GM21737 (cell line): ENCODE results near the gene EAPP.
"Not testable (repeated sequence)": the region's sequence is repeated elsewhere in the genome, so short reads cannot be mapped to it uniquely, and the experiment has no call there.

ENCODE experiments used
- ATAC-seq: cut with Tn5 transposase; IDR thresholded peaks from one replicate; pipeline ENCODE4 v1.9.1; 2021; ENCODE audit warnings: mild to moderate bottlenecking, moderate library complexity; ENCODE audit not compliant: unreplicated experiment

The EAPP gene

GRCh38 chr14:34538871-34539406 is 562 bp downstream of the EAPP start:
- no peak for ATAC-seq

- not testable (repeated sequence) for ATAC-seq
These were observed 1.4 kb downstream of the EAPP start for GRCh38 chr14:34538096-34538495.

DNA sequence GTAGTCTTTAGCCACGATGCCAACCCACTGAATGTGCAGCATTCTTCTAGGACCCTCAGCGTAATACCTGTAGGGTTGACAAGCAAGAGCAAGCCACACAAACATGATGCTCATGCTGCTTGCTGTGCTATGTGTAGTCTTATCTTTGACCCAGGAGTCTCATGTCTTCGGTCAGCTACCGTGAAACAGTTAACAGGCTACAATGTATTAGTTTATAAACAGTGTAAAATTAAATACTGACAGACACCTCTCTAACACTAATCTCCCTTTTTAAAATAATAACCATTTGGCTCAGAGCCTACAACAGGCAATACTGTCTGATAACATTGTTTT is 1.9 kb downstream of the EAPP start:
- ATAC-seq = no peak

- no peak for ATAC-seq
These were observed 2.4 kb downstream of the EAPP start for GRCh38 chr14:34536951-34537676.

DNA sequence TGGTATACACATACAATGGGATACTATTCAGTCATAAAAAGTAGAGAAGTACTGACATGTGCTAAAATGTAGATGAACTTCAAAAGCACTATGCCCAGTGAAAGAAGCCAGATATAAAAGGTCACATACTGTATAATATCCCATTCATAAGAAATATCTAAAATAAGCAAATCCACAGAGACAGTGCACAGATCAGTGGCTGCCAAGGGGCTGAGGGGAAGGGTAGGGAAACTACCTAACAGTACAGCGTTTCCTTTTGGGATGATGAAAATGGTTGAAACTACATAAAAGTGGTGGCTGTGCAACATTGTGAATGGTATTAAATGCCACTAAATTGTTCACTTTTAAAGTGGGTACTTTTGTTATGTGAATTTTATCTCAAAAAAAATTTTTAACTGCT is 11.9 kb downstream of the EAPP start:
- no peak for ATAC-seq

- ATAC-seq = not testable (repeated sequence)
These were observed 15.3 kb downstream of the EAPP start for GRCh38 chr14:34524216-34524615.

DNA sequence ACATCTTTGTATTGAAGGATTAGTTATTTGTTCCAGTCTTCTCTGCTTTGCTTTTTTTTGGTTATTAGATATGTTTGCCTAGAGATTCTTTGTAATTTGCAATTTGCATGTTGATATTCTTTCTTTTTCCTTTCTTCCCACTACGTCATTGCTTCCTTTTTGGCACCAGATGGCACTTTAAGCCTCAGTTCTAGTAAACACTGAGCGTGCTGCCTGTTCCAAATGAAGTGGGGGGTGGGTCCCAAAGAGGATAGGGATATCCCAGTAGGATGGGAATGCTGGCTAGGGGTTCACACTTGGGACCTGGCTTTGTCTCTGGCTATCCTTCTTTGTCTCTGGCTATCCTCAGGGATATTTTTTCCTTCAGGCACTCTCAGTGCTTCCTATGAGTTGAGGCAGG is 17.0 kb downstream of the EAPP start:
- no peak for ATAC-seq

GRCh38 chr14:34521071-34521470 is 18.4 kb downstream of the EAPP start:
- ATAC-seq = not testable (repeated sequence)

DNA sequence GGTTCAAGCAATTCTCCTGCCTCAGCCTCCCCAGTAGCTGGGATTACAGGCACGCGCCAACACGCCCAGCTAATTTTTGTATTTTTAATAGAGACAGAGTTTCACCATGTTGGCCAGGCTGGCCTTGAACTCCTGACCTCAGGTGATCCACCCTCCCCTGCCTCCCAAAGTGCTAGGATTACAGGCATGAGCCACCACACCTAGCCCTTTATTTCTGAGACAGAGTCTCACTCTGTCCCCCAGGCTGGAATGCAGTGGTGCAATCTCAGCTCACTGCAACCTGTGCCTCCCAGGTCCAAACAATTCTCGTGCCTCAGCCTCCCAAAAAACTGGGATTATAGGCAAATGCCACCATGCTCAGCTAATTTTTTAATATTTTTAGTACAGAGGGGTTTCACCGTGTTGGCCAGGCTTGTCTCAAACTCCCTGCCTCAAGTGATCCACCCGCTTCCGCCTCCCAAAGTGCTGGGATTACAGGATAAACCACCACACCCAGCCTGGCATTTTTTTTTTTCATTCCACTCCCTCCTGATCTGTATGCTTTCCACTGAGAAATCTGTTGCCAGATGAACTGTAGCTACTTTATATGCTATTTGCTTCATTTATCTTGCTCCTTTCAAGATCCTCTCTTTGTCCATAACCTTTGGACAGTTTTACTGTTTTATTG is 19.1 kb downstream of the EAPP start:
- not testable (repeated sequence) for ATAC-seq

GRCh38 chr14:34507884-34508283 is 31.6 kb downstream of the EAPP start:
- no peak for ATAC-seq

DNA sequence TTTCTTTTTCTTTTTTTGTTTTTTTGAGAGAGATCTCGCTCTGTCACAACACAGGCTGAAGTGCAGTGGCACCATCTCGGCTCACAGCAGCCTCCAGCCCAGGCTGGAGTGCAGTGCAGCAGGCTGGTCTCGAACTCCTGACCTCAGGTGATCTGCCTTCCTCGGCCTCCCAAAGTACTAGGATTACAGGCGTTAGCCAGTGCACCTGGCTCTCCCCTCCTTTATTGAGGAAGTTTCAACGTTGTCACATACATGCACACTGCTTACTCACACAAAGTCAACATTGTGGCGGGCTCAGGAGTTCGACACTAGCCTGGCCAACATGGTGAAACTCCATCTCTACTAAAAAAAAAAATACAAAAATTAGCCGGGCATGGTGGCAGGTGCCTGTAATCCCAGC is 32.0 kb downstream of the EAPP start:
- ATAC-seq = no peak

DNA sequence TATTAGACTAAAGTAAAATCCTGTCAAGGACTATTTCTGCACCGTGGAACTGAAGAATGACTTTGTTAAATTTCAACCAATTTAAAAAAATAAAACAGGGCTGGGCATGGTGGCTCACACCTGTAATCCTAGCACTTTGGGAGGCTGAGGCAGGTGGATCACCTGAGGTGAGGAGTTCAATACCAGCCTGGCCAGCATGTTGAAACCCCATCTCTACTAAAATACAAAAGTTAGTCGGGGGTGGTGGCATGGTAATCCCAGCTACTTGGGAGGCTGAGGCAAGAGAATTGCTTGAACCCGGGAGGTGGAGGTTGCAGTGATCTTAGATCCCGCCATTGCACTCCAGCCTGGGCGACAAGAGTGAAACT is 34.4 kb downstream of the EAPP start:
- not testable (repeated sequence) for ATAC-seq

GRCh38 chr14:34504027-34504426 is 35.5 kb downstream of the EAPP start:
- not testable (repeated sequence) for ATAC-seq

DNA sequence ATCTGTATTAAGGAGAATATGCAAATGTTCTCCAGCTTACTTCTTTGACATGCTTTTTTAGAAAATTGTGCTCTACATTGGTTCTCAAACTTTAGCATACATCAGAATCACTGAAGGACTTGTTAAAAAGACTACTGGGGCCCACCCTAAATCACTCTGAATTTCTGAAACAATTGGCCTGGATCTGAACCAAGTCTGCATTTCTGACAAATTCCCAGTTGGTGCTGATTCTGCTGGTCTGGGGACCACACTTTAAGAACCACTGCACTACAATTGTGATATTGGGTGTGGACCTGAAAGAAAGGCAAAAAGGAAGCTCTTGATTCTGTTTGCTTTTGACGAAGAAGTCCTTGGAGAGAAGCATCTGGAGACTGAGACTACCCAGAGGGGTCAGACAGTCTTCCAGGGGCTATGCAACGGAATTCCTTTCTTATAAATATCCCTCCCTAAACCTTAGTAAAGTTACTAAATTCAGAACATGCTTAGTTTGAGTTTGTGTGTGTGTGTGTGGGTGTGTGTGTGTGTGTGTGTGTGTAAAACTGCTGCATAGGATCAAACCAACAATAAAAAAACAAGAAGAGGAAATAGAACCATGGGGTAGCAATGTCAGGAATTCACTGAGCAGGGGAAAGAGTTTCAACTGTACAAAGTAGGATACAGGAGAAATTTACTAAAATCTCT is 36.8 kb downstream of the EAPP start:
- no peak for ATAC-seq

- no peak for ATAC-seq
These were observed 37.5 kb downstream of the EAPP start for GRCh38 chr14:34502001-34502400.

- ATAC-seq = no peak
These were observed 38.4 kb downstream of the EAPP start for GRCh38 chr14:34501004-34501580.

DNA sequence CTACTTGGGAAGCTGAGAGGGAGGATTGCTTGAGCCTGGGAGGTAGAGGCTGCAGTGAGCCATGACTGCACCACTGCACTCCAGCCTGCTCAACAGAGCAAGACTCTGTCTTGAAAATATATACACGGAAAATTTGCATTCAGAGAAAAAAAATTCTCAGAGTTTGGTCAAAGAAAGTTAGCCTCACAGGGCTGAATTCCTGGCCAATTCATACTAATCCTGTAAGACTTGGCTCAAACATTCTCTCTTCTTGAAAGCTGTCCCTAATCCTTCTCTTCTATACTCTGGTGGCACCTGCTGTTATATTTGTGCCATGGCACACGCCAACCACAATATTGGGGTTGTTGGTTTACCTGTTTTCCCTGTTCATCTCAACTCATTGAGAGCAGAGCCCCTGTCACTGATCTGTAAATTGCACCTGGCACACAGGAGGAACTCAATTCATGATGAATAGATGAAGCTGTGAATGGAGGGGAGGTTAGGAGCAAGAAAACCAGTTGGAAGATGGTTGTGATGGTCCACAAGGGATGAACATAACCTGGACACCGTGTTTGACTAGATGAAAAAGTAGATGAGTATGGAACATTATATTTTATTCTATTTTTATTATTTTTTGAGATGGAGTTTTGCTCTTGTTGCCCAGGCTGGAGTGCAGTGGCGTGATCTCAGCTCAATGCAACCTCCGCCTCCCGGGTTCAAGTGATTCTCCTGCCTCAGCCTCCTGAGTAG is 40.7 kb downstream of the EAPP start:
- ATAC-seq = no peak

DNA sequence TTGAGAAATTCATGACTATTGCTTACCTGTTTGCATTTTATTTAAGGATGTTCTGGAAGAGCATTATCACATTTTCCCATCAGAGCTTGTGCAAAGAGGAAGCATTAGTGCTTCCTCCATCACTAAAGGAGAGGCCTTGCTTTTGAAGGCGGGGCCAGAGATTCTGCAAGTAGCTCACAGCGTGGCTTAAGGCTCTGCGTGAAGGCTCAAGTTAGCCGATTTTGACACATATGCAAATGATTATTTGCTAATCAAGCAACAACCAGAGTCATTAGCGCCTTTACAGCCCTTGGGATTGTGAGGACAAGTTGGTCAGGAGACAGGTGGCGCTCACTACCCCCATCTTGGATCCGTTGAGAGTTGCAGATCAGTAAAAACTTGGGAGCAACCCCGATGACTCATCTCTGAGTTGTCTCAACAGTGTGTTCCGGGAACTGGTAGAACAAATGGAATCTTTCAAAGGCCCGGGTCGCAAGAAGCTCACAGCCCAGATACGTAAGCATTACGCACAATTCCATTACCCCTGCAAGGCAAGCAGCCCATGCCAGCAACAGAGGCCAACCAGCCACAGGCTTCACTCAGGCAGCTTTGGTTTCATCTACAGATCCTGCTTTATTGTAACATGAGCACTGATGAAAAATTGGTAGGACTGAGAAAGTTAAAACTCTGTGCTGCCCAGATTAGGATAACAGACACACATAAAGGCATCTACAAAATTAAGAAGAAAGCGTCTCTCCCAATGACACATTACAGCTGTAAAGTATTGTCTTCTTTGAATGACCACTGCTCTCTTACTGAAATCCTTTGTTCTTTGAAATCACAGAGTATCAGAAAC is 42.6 kb downstream of the EAPP start:
- no peak for ATAC-seq

DNA sequence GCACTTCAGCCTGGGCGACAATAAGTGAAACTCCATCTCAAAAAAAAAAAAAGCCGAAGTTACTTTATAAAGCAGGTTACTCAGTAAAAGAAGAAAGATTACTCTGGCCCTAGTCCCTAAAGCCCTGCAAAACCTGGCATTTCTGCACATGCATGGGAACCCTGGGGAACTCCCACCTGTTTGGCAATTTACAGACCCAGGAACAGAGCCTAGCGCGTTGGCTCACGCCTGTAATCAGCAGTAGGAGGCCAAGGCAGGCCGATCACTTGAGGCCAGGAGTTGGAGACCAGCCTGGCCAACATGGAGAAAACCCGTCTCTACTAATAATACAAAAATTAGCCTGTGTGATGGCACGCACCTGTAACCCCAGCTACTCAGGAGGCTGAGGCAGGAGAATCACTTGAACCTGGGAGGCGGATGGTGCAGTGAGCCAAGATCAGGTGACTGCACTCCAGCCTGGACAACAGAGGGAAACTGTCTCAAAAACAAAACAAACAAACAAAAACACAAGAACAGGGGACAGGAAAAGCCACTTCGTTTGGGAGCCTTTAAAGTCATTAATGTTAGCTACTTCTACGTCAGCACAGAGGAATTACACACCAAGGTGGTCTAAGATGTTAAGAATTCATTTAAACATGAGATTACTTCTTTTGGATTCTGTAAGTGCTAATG is 43.4 kb downstream of the EAPP start:
- ATAC-seq = no peak

DNA sequence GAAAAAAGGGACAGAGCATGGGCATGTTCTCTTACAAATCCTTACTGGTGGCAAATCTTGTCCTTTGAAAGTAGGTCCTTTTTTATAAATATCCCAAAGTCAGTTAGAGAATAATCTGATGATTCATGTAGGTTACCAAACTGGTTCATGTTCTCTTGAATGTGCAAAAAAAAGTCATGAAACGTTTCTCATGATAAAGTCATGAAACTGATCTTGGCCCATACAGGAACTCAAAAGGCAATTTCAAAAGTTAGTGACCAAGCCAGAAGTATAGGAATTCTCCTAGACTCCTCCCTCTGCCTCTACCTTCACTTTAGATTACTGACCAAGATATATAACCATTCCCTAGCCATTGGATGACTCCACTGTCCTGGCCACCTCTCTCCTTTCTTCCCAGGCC is 50.2 kb downstream of the EAPP start:
- no peak for ATAC-seq
